IPS-20b (cell line): ENCODE results near the gene ADCY4.
"Not testable (repeated sequence)": the region's sequence is repeated elsewhere in the genome, so short reads cannot be mapped to it uniquely, and the experiment has no call there.

Source experiments
- H3K27ac ChIP-seq: one replicate; pipeline ENCODE4 v1.5.1; 2013; ENCODE audit warnings: low read length
- H3K27me3 ChIP-seq: 2 replicates; pipeline ENCODE4 v1.6.1; 2013; ENCODE audit warnings: mild to moderate bottlenecking, low read length, inconsistent platforms; ENCODE audit not compliant: insufficient read depth
- H3K36me3 ChIP-seq: 2 replicates; pipeline ENCODE4 v1.6.1; 2013; ENCODE audit warnings: low read depth, mild to moderate bottlenecking, inconsistent platforms, low read length, moderate library complexity; ENCODE audit not compliant: insufficient read depth
- H3K4me1 ChIP-seq: 2 replicates; pipeline ENCODE4 v1.6.1; 2013; ENCODE audit warnings: mild to moderate bottlenecking, control low read depth, inconsistent platforms, low read length, moderate library complexity; ENCODE audit not compliant: insufficient read depth
- H3K4me3 ChIP-seq: 2 replicates; pipeline ENCODE4 v1.5.1; 2013; ENCODE audit warnings: mild to moderate bottlenecking, low read length, inconsistent platforms
- H3K9ac ChIP-seq: 2 replicates; pipeline ENCODE4 v1.6.1; 2013; ENCODE audit warnings: low read depth, mild to moderate bottlenecking, inconsistent platforms, low read length, moderate library complexity
- H3K9me3 ChIP-seq: 2 replicates; pipeline ENCODE4 v1.6.1; 2013; ENCODE audit warnings: mild to moderate bottlenecking, low read depth, low read length, inconsistent platforms; ENCODE audit not compliant: insufficient read depth

Gene ADCY4

DNA sequence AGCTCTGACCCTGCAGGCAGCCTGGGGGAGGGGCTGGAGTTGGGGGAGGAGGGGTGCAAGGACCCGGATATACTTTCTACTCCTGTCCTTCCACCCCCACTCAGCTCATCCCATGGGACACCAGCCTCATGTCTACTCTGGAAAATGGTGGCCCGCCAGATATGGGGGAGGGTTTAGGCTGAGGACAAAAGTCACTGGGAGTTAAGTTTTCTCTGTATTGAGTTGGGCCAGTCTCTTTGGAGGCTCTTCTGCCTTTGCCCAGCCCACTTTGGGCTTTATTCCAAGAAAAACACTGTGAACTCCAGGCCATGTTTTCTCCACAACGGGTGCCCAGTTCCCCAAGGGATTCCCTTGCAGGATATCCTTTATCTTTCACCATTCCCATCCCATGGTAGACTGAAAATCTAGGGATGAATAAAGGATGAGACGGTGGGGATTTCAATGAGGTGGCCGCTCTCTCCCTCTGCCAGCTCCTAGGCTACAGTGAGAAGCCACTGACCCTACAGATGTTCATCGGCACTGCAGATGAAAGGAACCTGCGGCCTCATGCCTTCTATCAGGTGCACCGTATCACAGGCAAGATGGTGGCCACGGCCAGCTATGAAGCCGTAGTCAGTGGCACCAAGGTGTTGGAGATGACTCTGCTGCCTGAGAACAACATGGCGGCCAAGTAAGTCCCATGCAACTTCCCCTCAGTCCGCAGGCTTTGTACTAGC is 38.0 kb upstream of the ADCY4 start:
- Histone ChIP-seq H3K9me3 (no peaks in the 10 kb centered on the region), H3K4me3 (no peak overlapping the region), H3K36me3 (peaks cover 25% of the 10 kb centered on the region), H3K4me1 (peaks cover 17% of the 10 kb centered on the region), H3K27me3 (no peaks in the 10 kb centered on the region), H3K27ac (no peak overlapping the region), H3K9ac (no peak overlapping the region)

DNA sequence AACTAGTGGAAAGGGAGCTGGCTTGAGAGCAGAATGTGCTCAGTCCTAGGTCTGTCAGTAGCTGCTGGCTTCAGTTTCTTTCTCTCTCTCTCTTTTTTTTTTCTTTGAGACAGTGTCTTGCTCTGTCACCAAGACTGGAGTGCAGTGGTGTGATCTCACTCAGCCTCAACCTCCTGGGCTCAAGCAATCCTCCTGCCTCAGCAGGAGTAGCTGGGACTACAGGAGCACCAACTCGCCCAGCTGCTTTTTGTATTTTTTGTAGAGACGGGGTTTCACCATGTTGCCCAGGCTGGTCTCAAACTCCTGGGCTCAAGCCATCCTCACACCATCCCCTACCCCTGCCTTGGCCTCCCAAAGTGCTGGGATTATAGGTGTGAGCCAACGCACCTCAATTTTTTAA is 36.7 kb upstream of the ADCY4 start:
- not testable (repeated sequence) for H3K4me3 ChIP-seq, H3K9me3 ChIP-seq, H3K27me3 ChIP-seq, H3K27ac ChIP-seq, H3K9ac ChIP-seq
- Histone ChIP-seq H3K36me3 (peaks cover 25% of the 10 kb centered on the region), H3K4me1 (peaks cover 12% of the 10 kb centered on the region; the same call in 1 of the 2 replicates)

- H3K36me3 ChIP-seq = peaks cover 25% of the 10 kb centered on the region
- peaks cover 9% of the 10 kb centered on the region; the same call in 1 of the 2 replicates for H3K4me1 ChIP-seq
- H3K27me3 ChIP-seq = peaks cover 5% of the 10 kb centered on the region; the same call in 1 of the 2 replicates
- no peak overlapping the region for H3K9ac ChIP-seq
- no peak overlapping the region for H3K27ac ChIP-seq
- H3K4me3 ChIP-seq = no peak overlapping the region
- no peaks in the 10 kb centered on the region for H3K9me3 ChIP-seq
Measured at GRCh38 chr14:24370748-24371147, 35.9 kb upstream of the ADCY4 start.

DNA sequence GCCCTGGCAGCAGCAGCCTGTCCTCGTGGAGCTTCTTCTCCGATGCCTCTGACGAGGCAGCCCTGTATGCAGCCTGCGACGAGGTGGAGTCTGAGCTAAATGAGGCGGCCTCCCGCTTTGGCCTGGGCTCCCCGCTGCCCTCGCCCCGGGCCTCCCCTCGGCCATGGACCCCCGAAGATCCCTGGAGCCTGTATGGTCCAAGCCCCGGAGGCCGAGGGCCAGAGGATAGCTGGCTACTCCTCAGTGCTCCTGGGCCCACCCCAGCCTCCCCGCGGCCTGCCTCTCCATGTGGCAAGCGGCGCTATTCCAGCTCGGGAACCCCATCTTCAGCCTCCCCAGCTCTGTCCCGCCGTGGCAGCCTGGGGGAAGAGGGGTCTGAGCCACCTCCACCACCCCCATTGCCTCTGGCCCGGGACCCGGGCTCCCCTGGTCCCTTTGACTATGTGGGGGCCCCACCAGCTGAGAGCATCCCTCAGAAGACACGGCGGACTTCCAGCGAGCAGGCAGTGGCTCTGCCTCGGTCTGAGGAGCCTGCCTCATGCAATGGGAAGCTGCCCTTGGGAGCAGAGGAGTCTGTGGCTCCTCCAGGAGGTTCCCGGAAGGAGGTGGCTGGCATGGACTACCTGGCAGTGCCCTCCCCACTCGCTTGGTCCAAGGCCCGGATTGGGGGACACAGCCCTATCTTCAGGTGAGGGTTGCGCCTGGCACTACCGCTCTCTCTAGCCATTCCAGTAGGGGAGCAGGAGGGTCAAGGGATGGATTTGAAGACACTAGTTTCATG is 35.2 kb upstream of the ADCY4 start:
- Histone ChIP-seq H3K27ac (no peak overlapping the region), H3K4me1 (peaks cover 11% of the 10 kb centered on the region; the same call in 1 of the 2 replicates), H3K27me3 (peaks cover 11% of the 10 kb centered on the region; the same call in 1 of the 2 replicates), H3K36me3 (peaks cover 25% of the 10 kb centered on the region), H3K4me3 (no peak overlapping the region), H3K9ac (no peak overlapping the region), H3K9me3 (no peaks in the 10 kb centered on the region)

GRCh38 chr14:24369463-24369862 is 34.6 kb upstream of the ADCY4 start:
- peaks cover 14% of the 10 kb centered on the region; the same call in 1 of the 2 replicates for H3K27me3 ChIP-seq
- no peak overlapping the region; the same call in 1 of the 2 replicates for H3K9ac ChIP-seq
- H3K9me3 ChIP-seq = no peaks in the 10 kb centered on the region
- H3K4me3 ChIP-seq = peak overlapping the region; percentile 77
- peaks cover 22% of the 10 kb centered on the region for H3K36me3 ChIP-seq
- H3K27ac ChIP-seq = peak overlapping the region; percentile 29
- peaks cover 12% of the 10 kb centered on the region; the same call in 1 of the 2 replicates for H3K4me1 ChIP-seq

DNA sequence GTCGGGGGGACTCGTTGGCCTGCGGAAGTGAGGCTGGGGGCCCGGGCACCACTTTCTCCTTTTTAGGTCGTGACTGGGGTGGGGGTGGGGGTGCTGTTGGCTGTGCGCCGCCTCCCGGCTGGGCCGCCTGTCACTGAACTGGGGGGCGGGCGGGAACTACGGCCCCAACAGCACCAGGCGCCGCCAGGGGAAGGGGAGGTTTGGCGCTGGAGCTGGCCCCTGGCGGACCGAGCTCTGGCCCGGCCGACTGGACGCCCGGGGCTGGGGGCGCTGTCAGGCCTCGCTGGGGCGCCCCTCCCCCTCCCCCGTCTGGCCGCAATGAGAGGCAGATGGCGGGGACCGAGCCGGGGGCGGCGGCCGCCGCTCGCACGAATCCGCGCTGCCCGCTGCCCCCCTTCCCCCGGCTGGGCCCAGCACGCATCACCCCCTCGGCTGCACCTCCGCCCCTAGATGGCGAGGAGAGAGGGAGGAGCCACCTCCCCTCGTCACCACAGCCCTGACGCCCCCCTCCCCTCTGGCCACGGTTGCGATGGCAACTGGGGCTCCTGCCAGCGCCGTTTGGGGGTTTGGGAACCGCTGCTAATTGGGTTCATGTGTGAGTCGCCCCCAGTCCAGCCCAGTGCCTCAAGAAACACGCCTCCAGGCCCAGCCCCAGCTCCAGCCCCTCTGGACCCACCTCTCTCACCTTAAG is 33.8 kb upstream of the ADCY4 start:
- Histone ChIP-seq H3K27me3 (peaks cover 14% of the 10 kb centered on the region; the same call in 1 of the 2 replicates), H3K4me3 (peak overlapping the region; percentile 77), H3K36me3 (peaks cover 14% of the 10 kb centered on the region), H3K9me3 (no peaks in the 10 kb centered on the region), H3K27ac (peak overlapping the region; percentile 98), H3K9ac (peak overlapping the region; percentile 87; the same call in 1 of the 2 replicates), H3K4me1 (peaks cover 12% of the 10 kb centered on the region; the same call in 1 of the 2 replicates)

GRCh38 chr14:24368212-24368561 is 33.3 kb upstream of the ADCY4 start:
- no peaks in the 10 kb centered on the region for H3K9me3 ChIP-seq
- H3K27me3 ChIP-seq = peaks cover 15% of the 10 kb centered on the region
- peaks cover 12% of the 10 kb centered on the region; the same call in 1 of the 2 replicates for H3K4me1 ChIP-seq
- peak overlapping the region; percentile 87; the same call in 1 of the 2 replicates for H3K9ac ChIP-seq
- peaks cover 9% of the 10 kb centered on the region for H3K36me3 ChIP-seq
- peak overlapping the region; percentile 98 for H3K27ac ChIP-seq
- H3K4me3 ChIP-seq = peak overlapping the region; percentile 77

DNA sequence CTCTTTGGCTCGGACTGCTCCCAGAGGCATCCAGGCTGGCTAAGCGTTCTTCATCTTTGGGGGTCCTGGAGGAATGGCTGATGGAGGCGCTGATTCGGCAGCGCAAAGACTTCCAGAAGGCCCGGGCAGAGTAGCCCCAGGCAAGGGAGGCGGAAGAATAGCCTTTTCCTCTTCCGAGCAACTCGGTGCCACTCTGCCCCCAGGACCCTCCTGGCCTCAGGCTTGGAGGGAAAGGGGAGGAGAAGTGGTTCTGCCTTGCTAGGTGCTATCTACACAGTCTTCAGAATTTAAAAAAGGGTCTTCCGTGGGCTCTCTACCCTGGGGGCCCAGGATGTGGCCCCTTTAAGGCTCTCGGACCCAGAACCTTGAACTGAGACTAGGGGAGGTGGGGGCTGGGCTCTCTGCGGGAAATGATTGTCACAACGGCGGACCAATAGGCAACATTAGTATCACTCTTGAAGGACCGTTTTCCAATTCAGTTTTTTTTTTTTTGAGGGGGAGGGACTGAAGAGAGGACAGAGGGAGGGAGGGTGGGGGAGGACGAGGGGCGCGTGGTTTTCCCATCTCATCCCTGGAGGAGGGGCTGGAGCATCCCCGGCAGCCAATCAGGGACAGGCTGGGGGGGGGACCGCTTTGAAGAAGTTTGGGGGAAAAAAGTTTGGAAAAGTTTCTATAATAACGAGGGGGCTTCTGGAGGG is 32.8 kb upstream of the ADCY4 start, which contains the start of gene NFATC4:
Gene NFATC4, plus strand, starts transcription at position 671 of the 698 bp plus-strand sequence. CDS start 157 bp downstream, outside the sequence.
- Histone ChIP-seq H3K4me1 (peaks cover 12% of the 10 kb centered on the region; the same call in 1 of the 2 replicates), H3K27ac (peak within 1 kb of the TSS; percentile 98)

DNA sequence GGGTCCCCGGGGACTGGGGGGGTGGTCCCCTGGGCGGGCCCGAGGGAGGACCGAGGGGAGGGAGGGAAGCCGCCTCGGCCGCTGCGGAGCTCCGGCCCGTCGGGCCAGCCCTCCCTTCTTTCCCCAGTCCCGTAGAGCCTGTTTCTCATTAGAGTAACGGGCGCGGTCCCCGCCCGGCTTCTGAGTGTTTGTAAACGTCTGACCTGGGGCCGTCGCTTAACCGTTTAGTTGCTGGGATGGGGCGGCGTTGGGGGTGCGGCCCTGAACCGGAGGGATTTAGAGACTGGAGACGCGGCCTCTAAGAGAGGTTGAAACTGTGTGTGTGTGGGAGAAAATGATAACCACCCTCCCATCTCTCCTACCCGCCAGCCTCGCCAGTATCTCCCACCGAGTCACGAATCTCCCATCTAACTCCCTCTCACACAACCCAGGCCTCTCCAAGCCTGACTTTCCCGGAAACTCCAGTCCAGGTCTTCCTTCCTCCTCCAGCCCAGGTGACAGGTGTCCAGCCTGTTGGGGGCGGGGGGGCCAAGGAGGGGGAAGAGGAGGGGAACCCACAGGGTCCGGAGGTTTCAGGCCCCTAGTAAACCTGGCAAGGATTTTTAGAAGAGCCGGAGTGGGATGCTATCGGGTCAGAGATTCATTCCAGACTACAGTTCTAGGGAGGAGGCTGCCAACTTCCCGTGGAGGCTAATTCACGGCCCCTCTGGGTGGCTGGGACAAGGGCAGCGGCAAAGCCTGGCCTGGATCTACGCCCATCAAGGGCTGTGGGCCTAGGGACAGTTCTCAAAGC is 32.0 kb upstream of the ADCY4 start:
- Histone ChIP-seq H3K27ac (peak overlapping the region; percentile 41), H3K36me3 (no peaks in the 10 kb centered on the region), H3K9ac (peak overlapping the region; percentile 80; the same call in 1 of the 2 replicates), H3K4me1 (peaks cover 12% of the 10 kb centered on the region; the same call in 1 of the 2 replicates), H3K27me3 (peaks cover 28% of the 10 kb centered on the region), H3K4me3 (peak overlapping the region; percentile 77), H3K9me3 (no peaks in the 10 kb centered on the region)

More for the DNA sequence above, 32.8 kb upstream of the ADCY4 start, which contains the start of gene NFATC4:
- peak within 1 kb of the TSS; percentile 77 for H3K4me3 ChIP-seq
- H3K9me3 ChIP-seq = no peaks in the 10 kb centered on the region
- H3K9ac ChIP-seq = peak within 1 kb of the TSS; percentile 87; the same call in 1 of the 2 replicates
- peaks cover 4% of the 10 kb centered on the region; the same call in 1 of the 2 replicates for H3K36me3 ChIP-seq
- peaks cover 21% of the 10 kb centered on the region for H3K27me3 ChIP-seq

GRCh38 chr14:24366413-24366720 is 31.5 kb upstream of the ADCY4 start:
- peaks cover 34% of the 10 kb centered on the region for H3K27me3 ChIP-seq
- H3K36me3 ChIP-seq = no peaks in the 10 kb centered on the region
- H3K27ac ChIP-seq = no peak overlapping the region
- H3K4me1 ChIP-seq = peaks cover 12% of the 10 kb centered on the region; the same call in 1 of the 2 replicates
- H3K4me3 ChIP-seq = peak overlapping the region; percentile 77
- peak overlapping the region; percentile 43; the same call in 1 of the 2 replicates for H3K9ac ChIP-seq
- H3K9me3 ChIP-seq = no peaks in the 10 kb centered on the region
